Lung (tissue), 12 donors: ENCODE data around the gene BMAL2. TPM values are rescaled to one million over a fixed set of nuclear protein-coding genes. Genes with fewer than 3 reads are reported as not detected.

ENCODE experiments used
- ATAC-seq: fragments of 200-7000 bp; cut with Tn5 transposase; one replicate; pipeline ENCODE4 v1.9.1; 2020; ENCODE audit warnings: moderate number of reproducible peaks; ENCODE audit not compliant: insufficient read depth, low FRiP score
- DNase-seq, 3 donors: peaks; one replicate each; pipeline ENCODE4 v3.0.0-alpha.2; 2013 to 2017
- H3K27ac ChIP-seq, 2 donors: one replicate each; pipeline ENCODE4 v1.5.1; 2013; ENCODE audit warnings: mild to moderate bottlenecking in 2 of 2, moderate library complexity in 2 of 2, control low read depth in 1 of 2, inconsistent platforms in 1 of 2, low read depth in 1 of 2, low read length in 1 of 2
- H3K27me3 ChIP-seq, 3 donors: one replicate each; pipeline ENCODE4 v1.5.1; 2013; ENCODE audit warnings: low read length in 2 of 3; ENCODE audit not compliant: control insufficient read depth in 3 of 3, insufficient read depth in 3 of 3
- H3K36me3 ChIP-seq, 4 donors: one replicate each; pipeline ENCODE4 v1.5.1; 2013; ENCODE audit warnings: low read length in 4 of 4, mild to moderate bottlenecking in 1 of 4, moderate library complexity in 1 of 4; ENCODE audit not compliant: control insufficient read depth in 4 of 4, insufficient read depth in 4 of 4
- H3K4me1 ChIP-seq, 5 donors: one replicate each; pipeline ENCODE4 v1.5.1; 2013; ENCODE audit warnings: low read length in 5 of 5, mild to moderate bottlenecking in 2 of 5, moderate library complexity in 1 of 5; ENCODE audit not compliant: control insufficient read depth in 5 of 5, insufficient read depth in 5 of 5
- H3K4me3 ChIP-seq: one replicate; pipeline ENCODE4 v1.5.1; 2013; ENCODE audit warnings: mild to moderate bottlenecking, control low read depth, moderate library complexity
- H3K9ac ChIP-seq, 2 donors: one replicate each; pipeline ENCODE4 v1.5.1; 2013; ENCODE audit warnings: low read length in 2 of 2, control low read depth in 1 of 2; ENCODE audit not compliant: insufficient read depth in 1 of 2
- H3K9me3 ChIP-seq, 4 donors: one replicate each; pipeline ENCODE4 v1.5.1; 2013; ENCODE audit warnings: low read length in 3 of 4, mild to moderate bottlenecking in 1 of 4, moderate library complexity in 1 of 4; ENCODE audit not compliant: control insufficient read depth in 4 of 4, insufficient read depth in 3 of 4
- CTCF ChIP-seq: IDR thresholded peaks from 2 replicates; pipeline ENCODE4 v1.5.1; 2012; ENCODE audit warnings: mild to moderate bottlenecking; ENCODE audit errors: control extremely low read depth, extremely low read depth
- WGBS, 2 donors: extraction: QIAGEN DNeasy Blood & Tissue Kit; methylation state at CpG; one replicate each; pipeline ENCODE4 v1.1.7; 2013; 5-methylcytosine and 5-hydroxymethylcytosine counted together
- polyA plus RNA-seq, 2 donors: library from polyadenylated mRNA; stranded (reverse); fragments of 200-250 nt; gene quantifications; one replicate each; pipeline ENCODE4 v1.2.1, GENCODE V29; 2013
- total RNA-seq, 2 donors: library from RNA; depleted of rRNA in 1 of 2; stranded (reverse); fragments of >200 nt in 1 of 2; gene quantifications; one replicate each; pipeline ENCODE4 v1.2.1, GENCODE V29; 2014 to 2021
- donor health status: control.
- donor health status: control.
- donor health status: Bipolar disorder and iron deficiency.
- donor health status: healthy.
- donor health status: DM: yes; HTN: yes; CAD: no.

Gene BMAL2
- total and polyA plus RNA-seq, 4 donors = 1.5 to 7.8 (median 4.4) TPM

GRCh38 chr12:27303139-27304111 lies 29.2 kb upstream of the BMAL2 start:
- no peak for ATAC-seq
- H3K9ac ChIP-seq = no peak overlapping the region
- H3K4me3 ChIP-seq = no peak overlapping the region
- no peaks in the 10 kb centered on the region for H3K27me3 ChIP-seq
- DNase-seq = peak in 2 of 3 donors; percentile 63 to 69
- peaks cover 0 to 24% (median 4%) of the 10 kb centered on the region in 5 donors for H3K4me1 ChIP-seq
- no peak for TF ChIP-seq CTCF
- no peak overlapping the region for H3K27ac ChIP-seq
- H3K9me3 ChIP-seq = no peaks in the 10 kb centered on the region
- H3K36me3 ChIP-seq = peaks cover 0 to 6% (median 5%) of the 10 kb centered on the region in 4 donors
- WGBS, 2 donors = 70 to 74% methylated on average over 3 of the region's 3 CpGs

- no peaks in the 10 kb centered on the region for H3K9me3 ChIP-seq
- no peak for TF ChIP-seq CTCF
Observed at GRCh38 chr12:27304856-27305255, 27.8 kb upstream of the BMAL2 start.

GRCh38 chr12:27305673-27306456 lies 26.8 kb upstream of the BMAL2 start:
- TF ChIP-seq CTCF = no peak
- peak; percentile 53 for ATAC-seq
- DNase-seq = peak in 2 of 3 donors; percentile 68 to 73
- no peaks in the 10 kb centered on the region for H3K27me3 ChIP-seq
- peaks cover 0 to 11% (median 4%) of the 10 kb centered on the region in 5 donors for H3K4me1 ChIP-seq
- no peaks in the 10 kb centered on the region for H3K9me3 ChIP-seq
- H3K36me3 ChIP-seq = peaks cover 3 to 10% (median 6%) of the 10 kb centered on the region in 4 donors
- H3K27ac ChIP-seq = no peak overlapping the region
- H3K9ac ChIP-seq = no peak overlapping the region
- no peak overlapping the region for H3K4me3 ChIP-seq
- WGBS, 2 donors = 84 to 91% methylated on average over 1 of the region's 1 CpG

More at GRCh38 chr12:27304856-27305255, 27.8 kb upstream of the BMAL2 start:
- ATAC-seq (no peak), DNase-seq (no peak)
- 72 to 79% methylated on average over 1 of the region's 1 CpG for WGBS, 2 donors
- H3K36me3 ChIP-seq = peaks cover 2 to 7% (median 3%) of the 10 kb centered on the region in 4 donors
- no peak overlapping the region for H3K4me3 ChIP-seq
- H3K4me1 ChIP-seq = peaks cover 0 to 21% (median 4%) of the 10 kb centered on the region in 5 donors
- no peaks in the 10 kb centered on the region for H3K27me3 ChIP-seq
- no peak overlapping the region for H3K27ac ChIP-seq
- no peak overlapping the region for H3K9ac ChIP-seq
